Tibial nerve (tissue), 4 donors: ENCODE results near the gene MRPL19. TPM values are rescaled to one million over a fixed set of nuclear protein-coding genes. Genes with fewer than 3 reads are reported as not detected.

ENCODE experiments used
- DNase-seq, 2 donors: peaks; one replicate each; pipeline ENCODE4 v3.0.0-alpha.2; 2019; ENCODE audit warnings: low spot score in 2 of 2
- H3K27ac ChIP-seq, 4 donors: fragments of 200-600 bp; sonication (generic) in 3 of 4; one replicate each; pipeline ENCODE4 v1.5.1; 2017 to 2019; ENCODE audit warnings: mild to moderate bottlenecking in 1 of 4
- H3K27me3 ChIP-seq, 2 donors: fragments of 200-600 bp; sonication (generic) in 1 of 2; one replicate each; pipeline versions ENCODE4 v1.5.1 to v1.6.0; 2017 to 2019
- H3K36me3 ChIP-seq, 3 donors: fragments of 200-600 bp; sonication (generic); one replicate each; pipeline ENCODE4 v1.5.1; 2018 to 2019
- H3K4me1 ChIP-seq, 4 donors: fragments of 200-600 bp; sonication (generic) in 3 of 4; one replicate each; pipeline ENCODE4 v1.5.1; 2017 to 2019
- H3K4me3 ChIP-seq, 4 donors: fragments of 200-600 bp; sonication (generic) in 3 of 4; one replicate each; pipeline ENCODE4 v1.5.1; 2017 to 2019; ENCODE audit warnings: mild to moderate bottlenecking in 1 of 4, moderate library complexity in 1 of 4
- H3K9me3 ChIP-seq, 4 donors: fragments of 200-600 bp; sonication (generic) in 3 of 4; one replicate each; pipeline ENCODE4 v1.5.1; 2017 to 2019
- EP300 ChIP-seq, 2 donors: sonication (generic); formaldehyde crosslinking; IDR thresholded peaks; one replicate each; pipeline ENCODE4 v1.6.1; 2017; ENCODE audit warnings: antibody characterized with exemption in 2 of 2, mild to moderate bottlenecking in 1 of 2
- POLR2A ChIP-seq, 2 donors: fragments of 450-650 bp; IDR thresholded peaks; one replicate each; pipeline ENCODE4 v1.6.1; 2017; ENCODE audit warnings: antibody characterized with exemption in 2 of 2, mild to moderate bottlenecking in 2 of 2, moderate library complexity in 2 of 2
- WGBS, 2 donors: methylation state at CpG; one replicate each; pipeline ENCODE4 v1.1.5; 2018; 5-methylcytosine and 5-hydroxymethylcytosine counted together
- total RNA-seq, 4 donors: library from RNA; depleted of rRNA; stranded (reverse); fragments of >200 nt; gene quantifications; one replicate each; pipeline ENCODE4 v1.1.0, GENCODE V29; 2016
- TF ChIP-seq, protein P1 (sequence below), 5 experiments: fragments of 200-600 bp in 3 of 5; fragments of 450-650 bp in 2 of 5; sonication (generic) in 3 of 5; IDR thresholded peaks; one replicate each; pipeline ENCODE4 v1.5.1; 2016 to 2019; ENCODE audit warnings: antibody characterized with exemption in 5 of 5, mild to moderate bottlenecking in 3 of 5, moderate library complexity in 2 of 5

The MRPL19 gene
- total RNA-seq, 4 donors from 2014 or later = 27.9 to 52.9 (median 34.9) TPM

DNA sequence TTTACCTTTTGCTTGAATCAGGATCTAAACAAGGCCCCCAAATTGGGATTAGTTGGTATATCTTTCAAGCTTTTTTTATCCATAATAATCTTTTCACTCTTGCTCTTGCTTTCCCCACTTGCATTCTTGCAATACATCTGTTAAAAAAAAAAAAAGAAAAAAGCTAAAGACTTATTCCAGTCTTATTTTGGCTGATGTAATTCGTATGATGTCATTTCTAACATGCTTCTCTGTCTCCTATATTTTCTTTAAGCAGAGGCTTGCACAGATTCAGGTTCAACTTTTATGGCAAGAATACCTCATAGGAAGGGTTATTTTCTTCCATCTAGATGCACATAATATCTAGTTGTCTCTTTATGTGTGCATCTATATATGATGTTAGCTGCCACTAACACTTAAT lies 73.9 kb downstream of the MRPL19 start:
- no peak for DNase-seq
- TF ChIP-seq EP300 (IDR thresholded peaks at IDR 0.05) (no peak), POLR2A (IDR thresholded peaks at IDR 0.05) (no peak)
- TF ChIP-seq, protein P1, sequence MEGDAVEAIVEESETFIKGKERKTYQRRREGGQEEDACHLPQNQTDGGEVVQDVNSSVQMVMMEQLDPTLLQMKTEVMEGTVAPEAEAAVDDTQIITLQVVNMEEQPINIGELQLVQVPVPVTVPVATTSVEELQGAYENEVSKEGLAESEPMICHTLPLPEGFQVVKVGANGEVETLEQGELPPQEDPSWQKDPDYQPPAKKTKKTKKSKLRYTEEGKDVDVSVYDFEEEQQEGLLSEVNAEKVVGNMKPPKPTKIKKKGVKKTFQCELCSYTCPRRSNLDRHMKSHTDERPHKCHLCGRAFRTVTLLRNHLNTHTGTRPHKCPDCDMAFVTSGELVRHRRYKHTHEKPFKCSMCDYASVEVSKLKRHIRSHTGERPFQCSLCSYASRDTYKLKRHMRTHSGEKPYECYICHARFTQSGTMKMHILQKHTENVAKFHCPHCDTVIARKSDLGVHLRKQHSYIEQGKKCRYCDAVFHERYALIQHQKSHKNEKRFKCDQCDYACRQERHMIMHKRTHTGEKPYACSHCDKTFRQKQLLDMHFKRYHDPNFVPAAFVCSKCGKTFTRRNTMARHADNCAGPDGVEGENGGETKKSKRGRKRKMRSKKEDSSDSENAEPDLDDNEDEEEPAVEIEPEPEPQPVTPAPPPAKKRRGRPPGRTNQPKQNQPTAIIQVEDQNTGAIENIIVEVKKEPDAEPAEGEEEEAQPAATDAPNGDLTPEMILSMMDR (IDR thresholded peaks at IDR 0.05) = no peak
- 85 to 91% methylated on average over 1 of the region's 1 CpG for WGBS, 2 donors

DNA sequence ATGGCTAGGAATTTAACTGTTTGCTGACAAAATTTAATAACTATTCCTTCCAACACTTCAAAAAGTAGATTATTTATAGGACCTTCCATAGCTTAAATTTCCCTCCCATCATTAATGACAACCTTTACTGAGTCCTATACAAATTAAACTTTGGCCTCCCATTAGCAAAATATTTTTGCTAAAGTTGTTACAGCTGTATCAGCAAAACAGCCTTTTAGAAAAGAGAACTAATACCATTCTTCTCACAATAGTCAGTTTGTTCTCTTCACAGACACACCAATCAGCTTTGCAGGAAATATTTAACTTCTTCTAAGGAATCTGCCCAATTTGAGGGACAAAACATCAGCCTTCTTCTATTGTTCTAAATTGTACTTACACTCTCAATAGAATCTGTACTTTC lies 76.1 kb downstream of the MRPL19 start:
- Histone ChIP-seq H3K36me3 (no peaks in the 10 kb centered on the region), H3K27ac (no peak overlapping the region), H3K4me1 (no peaks in the 10 kb centered on the region), H3K9me3 (peaks cover 0 to 5% (median 0%) of the 10 kb centered on the region in 4 donors), H3K27me3 (no peaks in the 10 kb centered on the region), H3K4me3 (no peak overlapping the region)
- TF ChIP-seq POLR2A (IDR thresholded peaks at IDR 0.05) = no peak
- TF ChIP-seq, protein P1 (IDR thresholded peaks at IDR 0.05) = no peak
- no peak for TF ChIP-seq EP300 (IDR thresholded peaks at IDR 0.05)
- DNase-seq = no peak

More for the DNA sequence above, 73.9 kb downstream of the MRPL19 start:
- Histone ChIP-seq H3K4me1 (no peaks in the 10 kb centered on the region), H3K27me3 (no peaks in the 10 kb centered on the region), H3K4me3 (no peak overlapping the region), H3K36me3 (no peaks in the 10 kb centered on the region), H3K9me3 (peaks cover 0 to 5% (median 0%) of the 10 kb centered on the region in 4 donors), H3K27ac (no peak overlapping the region)

DNA sequence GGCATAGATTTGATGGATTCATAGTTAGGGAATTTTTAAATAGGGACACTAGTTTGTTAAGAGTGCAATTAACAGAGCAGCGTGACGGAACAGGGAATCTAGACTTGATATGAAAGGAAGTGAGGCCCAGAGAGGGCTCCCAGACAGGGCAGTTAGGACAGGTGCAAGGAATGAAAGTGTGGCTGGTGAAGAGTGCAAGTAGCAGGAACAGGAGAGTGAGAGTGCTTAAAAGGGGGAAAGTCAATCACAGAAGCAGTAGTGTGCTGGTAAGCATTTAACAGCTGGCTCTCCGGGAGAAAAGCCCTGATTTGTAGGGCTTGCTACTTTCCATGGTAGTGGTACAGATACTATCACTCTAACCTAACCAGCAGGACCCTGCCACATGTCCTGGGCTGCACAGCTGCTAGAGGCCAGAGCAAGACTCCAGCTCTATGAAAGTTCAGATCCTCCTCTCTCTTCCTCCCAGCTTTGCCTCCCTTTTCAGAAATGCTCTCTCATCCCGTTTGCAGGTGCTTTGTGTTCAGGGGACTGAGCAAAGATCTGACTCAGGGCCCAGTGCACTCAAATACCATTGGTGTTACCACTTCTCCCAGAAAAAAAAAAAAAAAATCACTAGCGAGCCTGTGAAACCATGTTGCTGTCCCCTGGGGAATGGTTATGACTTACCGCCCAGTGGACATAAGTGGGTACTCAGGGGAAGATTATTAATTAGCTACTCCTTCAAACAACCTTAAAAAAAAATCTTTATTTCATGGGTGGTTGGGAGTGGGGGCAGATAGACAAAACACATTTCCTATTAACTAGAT lies 82.2 kb downstream of the MRPL19 start:
- Histone ChIP-seq H3K9me3 (no peaks in the 10 kb centered on the region), H3K27me3 (no peaks in the 10 kb centered on the region), H3K27ac (no peak overlapping the region), H3K4me3 (no peak overlapping the region), H3K36me3 (no peaks in the 10 kb centered on the region), H3K4me1 (no peaks in the 10 kb centered on the region)
- TF ChIP-seq EP300 (IDR thresholded peaks at IDR 0.05) (no peak), POLR2A (IDR thresholded peaks at IDR 0.05) (no peak)
- TF ChIP-seq, protein P1 (IDR thresholded peaks at IDR 0.05) = no peak
- 80 to 87% methylated on average over 6 of the region's 6 CpGs for WGBS, 2 donors
- DNase-seq = no peak

DNA sequence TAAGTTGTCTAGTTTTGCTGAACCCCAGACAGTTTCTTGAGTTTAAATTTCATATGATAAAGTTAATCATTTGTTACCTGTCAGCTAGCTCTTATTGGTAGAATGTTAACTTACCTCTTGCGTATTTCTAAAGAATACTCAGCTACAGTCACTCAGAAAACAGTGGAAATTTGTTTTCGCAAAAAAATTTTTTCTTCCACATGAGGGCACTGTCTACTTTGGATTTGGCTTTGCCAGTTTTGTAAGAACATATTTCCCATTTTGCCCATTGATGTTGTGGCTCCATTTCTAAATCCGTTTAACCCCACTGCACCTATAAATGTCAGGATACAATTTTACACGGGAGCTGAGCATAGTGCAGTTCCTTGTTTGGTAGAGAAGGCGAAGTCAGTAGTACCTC lies 83.3 kb downstream of the MRPL19 start:
- Histone ChIP-seq H3K36me3 (no peaks in the 10 kb centered on the region), H3K4me3 (no peak overlapping the region), H3K9me3 (no peaks in the 10 kb centered on the region), H3K4me1 (no peaks in the 10 kb centered on the region), H3K27me3 (no peaks in the 10 kb centered on the region), H3K27ac (no peak overlapping the region)
- 44 to 47% methylated on average over 5 of the region's 5 CpGs for WGBS, 2 donors
- DNase-seq = no peak
- TF ChIP-seq POLR2A (IDR thresholded peaks at IDR 0.05) = no peak
- TF ChIP-seq, protein P1 (IDR thresholded peaks at IDR 0.05) = peak in 1 of 5 experiments; percentile 22

DNA sequence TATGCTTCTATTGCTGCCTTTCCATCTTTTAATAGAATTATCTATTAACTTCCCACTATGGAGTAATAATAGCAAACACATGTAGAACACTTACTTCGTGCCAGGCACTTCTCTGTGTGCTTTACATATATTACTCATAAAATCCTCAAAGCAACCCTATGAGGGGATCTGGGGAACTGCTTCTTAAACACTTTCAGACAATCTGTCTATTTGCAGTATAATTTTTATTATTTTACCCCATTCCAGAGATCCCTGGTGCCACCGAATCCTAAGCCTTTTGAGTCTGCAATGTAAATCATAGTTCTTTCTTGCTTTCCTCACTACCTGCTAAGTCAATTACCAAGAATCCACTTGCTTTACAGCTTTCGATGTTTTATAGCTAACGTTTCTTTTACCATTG lies 89.7 kb downstream of the MRPL19 start:
- TF ChIP-seq EP300 (IDR thresholded peaks at IDR 0.05) = no peak
- no peak for TF ChIP-seq POLR2A (IDR thresholded peaks at IDR 0.05)
- TF ChIP-seq, protein P1 (IDR thresholded peaks at IDR 0.05) = no peak
- Histone ChIP-seq H3K4me1 (no peaks in the 10 kb centered on the region), H3K4me3 (no peak overlapping the region), H3K27me3 (no peaks in the 10 kb centered on the region), H3K9me3 (no peaks in the 10 kb centered on the region), H3K36me3 (no peaks in the 10 kb centered on the region), H3K27ac (no peak overlapping the region)
- no peak for DNase-seq
- 54 to 67% methylated on average over 4 of the region's 4 CpGs for WGBS, 2 donors
